ENCODE data around the gene SAYSD1.

The SAYSD1 gene

DNA sequence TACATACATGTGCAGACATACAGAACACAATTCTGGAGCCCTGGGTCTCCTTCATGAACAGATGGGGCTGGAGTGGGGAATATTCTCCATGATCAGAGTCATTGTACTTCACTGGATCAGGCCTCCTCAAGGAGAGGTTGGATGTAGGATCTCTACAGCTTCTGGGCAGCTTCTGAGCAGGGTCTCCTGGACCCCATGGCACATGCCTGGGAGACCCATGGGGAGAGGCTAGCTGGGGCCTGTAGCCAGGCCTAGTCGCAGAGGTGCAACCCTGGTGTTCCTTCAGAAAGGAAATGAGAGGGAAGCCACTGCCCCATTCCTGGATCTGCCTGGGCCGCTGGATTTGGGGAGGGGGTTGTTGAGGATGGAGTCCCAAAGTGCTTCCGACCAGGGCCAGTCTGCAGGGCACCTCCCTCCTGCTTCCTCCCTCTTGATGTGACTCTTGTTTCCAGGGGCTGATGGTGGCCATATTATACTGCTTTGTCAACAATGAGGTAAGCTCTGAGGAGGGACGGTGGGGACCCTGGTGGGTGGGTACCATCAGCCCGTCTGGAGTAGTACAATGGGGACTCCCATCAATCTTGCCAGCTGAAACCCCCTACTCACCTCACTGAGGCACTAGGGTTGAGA, 34.6 kb downstream of the SAYSD1 start:
- DNase-seq (ENCODE audit: low read depth), result no peak
- TF ChIP-seq, protein P1, sequence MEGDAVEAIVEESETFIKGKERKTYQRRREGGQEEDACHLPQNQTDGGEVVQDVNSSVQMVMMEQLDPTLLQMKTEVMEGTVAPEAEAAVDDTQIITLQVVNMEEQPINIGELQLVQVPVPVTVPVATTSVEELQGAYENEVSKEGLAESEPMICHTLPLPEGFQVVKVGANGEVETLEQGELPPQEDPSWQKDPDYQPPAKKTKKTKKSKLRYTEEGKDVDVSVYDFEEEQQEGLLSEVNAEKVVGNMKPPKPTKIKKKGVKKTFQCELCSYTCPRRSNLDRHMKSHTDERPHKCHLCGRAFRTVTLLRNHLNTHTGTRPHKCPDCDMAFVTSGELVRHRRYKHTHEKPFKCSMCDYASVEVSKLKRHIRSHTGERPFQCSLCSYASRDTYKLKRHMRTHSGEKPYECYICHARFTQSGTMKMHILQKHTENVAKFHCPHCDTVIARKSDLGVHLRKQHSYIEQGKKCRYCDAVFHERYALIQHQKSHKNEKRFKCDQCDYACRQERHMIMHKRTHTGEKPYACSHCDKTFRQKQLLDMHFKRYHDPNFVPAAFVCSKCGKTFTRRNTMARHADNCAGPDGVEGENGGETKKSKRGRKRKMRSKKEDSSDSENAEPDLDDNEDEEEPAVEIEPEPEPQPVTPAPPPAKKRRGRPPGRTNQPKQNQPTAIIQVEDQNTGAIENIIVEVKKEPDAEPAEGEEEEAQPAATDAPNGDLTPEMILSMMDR (IDR thresholded peaks at IDR 0.05; ENCODE audit: low read depth, low read length, missing control alignments), result no peak
- H3K4me3 ChIP-seq (ENCODE audit: low read depth, low read length), result no peak overlapping the region

DNA sequence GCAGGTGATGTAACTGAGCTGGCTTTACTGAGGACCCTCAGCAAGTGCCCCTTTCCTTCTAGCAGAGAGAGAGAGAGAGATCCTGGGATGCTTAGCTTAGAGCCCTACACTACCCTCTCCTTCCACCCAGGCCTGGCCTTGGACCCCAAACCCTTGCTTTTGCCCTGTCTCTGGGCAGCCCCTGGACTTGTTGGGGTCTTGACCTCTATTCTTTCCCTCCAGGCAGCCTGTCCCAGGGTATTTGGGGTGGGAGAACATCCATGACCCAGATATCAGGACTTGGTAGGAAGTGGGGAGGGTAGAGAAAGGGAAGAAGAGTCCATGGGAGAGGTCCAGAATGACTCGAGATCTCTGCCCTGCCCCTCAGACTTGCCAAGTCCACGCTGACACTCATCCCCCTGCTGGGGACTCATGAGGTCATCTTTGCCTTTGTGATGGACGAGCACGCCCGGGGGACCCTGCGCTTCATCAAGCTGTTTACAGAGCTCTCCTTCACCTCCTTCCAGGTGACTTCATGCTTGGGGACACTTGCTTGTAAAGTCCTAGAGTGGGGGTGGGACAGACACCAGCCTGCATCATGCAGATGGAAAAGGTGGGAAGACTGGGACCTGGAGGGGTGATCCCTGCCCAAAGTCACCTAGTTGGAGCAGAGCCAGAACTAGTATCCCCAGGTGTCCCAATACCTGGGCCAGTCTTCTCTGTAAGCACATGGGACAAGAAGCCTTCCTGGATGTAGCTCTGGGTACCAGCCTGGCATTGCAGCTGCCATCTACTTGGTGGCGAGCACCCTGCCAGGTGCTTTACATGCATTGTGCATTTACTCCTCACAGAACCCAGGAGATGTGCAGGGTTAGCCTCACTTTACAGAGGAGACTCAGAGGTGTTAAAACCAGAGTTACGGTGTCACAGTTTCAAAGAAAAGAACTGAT, 35.5 kb downstream of the SAYSD1 start:
- TF ChIP-seq, protein P1 (IDR thresholded peaks at IDR 0.05; ENCODE audit: low read depth, low read length, missing control alignments), result no peak
- H3K4me3 ChIP-seq (ENCODE audit: low read depth, low read length), result no peak overlapping the region
- no peak for DNase-seq (ENCODE audit: low read depth)

DNA sequence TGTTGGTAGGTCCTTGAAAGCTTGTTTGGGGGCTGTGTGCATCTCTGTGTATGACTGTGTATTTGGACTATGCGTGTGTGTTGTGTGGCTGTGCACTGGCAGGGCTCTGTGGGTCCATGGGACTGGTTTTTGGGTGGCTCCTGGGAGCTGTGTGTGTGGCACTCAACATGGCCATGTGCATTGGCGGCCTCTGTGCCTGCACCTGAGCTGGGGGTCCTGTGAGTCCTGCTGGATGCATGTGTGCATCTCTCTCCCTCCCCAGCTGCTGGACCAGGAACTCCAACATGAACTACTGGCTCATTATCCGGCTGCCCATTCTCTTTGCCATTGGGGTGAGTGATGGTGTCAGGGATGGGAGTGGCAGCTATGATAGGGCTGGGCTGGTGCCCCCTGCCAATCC, 36.3 kb downstream of the SAYSD1 start:
- TF ChIP-seq, protein P1 (IDR thresholded peaks at IDR 0.05; ENCODE audit: low read depth, low read length, missing control alignments), result no peak
- no peak for DNase-seq (ENCODE audit: low read depth)
- no peak overlapping the region for H3K4me3 ChIP-seq (ENCODE audit: low read depth, low read length)

DNA sequence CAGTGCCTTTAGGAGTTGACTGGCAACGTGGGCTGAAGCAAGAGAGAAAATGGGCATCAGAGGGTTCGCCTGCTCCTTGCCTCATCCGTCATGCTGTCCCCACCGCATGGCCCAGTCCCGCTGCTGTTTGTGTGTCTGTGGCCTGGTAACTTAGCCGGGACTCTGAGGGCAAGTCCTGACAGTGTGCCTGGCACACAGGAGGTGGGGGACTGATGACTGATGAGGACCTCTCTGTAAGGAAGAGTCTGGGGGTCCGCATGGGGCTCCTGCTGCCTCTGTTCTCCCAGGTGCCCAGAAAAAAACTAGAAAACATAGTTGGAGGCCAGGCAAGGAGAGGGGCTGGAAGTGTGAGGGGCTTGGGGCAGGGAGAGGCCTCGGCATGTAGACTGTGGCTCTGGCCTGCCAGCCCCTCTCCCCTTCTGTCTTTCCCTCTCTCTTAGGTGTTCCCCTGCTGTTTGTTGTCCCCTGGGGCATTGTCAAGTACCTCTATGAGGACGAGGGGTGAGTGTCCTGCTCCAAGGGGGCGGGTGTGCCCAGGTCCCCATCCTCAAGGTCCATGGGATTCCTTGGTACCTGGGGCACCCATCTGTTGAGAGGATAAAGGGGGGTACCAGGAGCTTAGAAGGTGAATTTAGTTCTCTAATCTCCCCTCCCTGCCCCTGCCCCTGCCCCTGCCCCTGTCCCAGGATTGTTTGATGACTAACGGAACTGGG, 36.9 kb downstream of the SAYSD1 start:
- TF ChIP-seq, protein P1 (IDR thresholded peaks at IDR 0.05; ENCODE audit: low read depth, low read length, missing control alignments), result no peak
- H3K4me3 ChIP-seq (ENCODE audit: low read depth, low read length), result no peak overlapping the region
- DNase-seq (ENCODE audit: low read depth), result no peak

DNA sequence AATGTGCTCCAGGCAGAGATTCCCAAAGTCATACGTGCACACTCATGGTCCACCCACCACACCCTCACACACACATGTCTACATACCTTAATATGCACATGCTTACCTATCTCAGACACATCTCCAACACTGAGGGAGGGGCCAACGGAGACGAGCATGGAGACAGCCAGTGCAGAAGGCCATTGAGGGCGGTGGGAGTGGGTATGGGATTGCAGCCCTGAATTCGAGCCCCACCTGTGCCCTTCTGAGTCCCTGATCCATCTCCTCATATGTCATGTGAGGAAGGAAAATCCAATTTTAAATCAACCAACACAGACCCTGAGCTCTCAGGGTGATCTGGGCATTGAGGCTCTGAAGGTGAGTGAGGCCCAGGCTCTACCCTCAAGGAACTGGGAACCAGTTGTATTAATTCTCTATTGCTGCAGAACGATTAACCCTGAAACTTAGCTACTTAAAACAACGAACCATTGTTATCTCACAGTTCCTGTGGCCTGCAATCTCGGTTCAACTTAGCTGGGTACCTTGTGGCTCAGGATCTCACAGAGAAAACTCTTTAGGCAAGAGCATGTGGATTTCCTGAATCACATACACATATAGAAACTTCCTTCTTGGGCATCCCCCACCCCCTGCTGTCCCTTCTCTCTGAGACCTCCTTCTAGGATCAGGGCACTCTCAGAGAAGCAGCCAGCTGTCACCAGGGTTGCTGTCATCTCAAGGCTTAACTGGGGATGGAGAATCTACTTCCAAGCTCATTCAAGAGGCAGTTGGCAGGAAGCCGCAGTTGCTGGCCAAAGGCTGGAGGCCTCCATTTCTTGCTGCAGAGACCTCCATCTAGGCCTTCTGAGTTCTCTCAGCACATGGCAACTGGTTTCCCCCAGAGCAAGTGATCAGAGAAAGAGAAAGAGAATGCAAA, 38.1 kb downstream of the SAYSD1 start:
- no peak overlapping the region for H3K4me3 ChIP-seq (ENCODE audit: low read depth, low read length)
- DNase-seq (ENCODE audit: low read depth), result no peak
- TF ChIP-seq, protein P1 (IDR thresholded peaks at IDR 0.05; ENCODE audit: low read depth, low read length, missing control alignments), result no peak
